HG03520 (cell line): Measurements from ENCODE around the gene MRPL11.

ENCODE experiments used
- ATAC-seq: cut with Tn5 transposase; IDR thresholded peaks from one replicate; pipeline ENCODE4 v1.9.1; 2021; ENCODE audit warnings: mild to moderate bottlenecking, moderate library complexity; ENCODE audit not compliant: unreplicated experiment

The MRPL11 gene

DNA sequence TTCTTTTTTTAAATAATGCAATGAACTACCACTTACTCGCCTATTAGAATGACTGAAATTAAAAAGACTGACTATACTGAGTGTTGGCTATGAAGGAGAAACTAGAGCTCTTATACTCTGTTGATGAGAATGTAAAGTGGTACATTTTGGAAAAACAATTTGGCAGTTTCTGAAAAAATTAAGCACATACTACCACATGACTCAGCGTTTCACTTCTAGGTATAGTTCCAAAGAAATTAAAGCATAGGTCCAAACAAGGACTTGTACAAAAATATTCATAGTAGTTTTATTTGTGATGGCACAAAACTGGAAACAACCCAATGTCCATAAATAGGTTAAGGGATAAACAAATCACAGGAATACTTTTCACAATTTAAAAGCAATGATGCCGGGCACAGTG lies 44.7 kb downstream of the MRPL11 start:
- ATAC-seq = no peak

DNA sequence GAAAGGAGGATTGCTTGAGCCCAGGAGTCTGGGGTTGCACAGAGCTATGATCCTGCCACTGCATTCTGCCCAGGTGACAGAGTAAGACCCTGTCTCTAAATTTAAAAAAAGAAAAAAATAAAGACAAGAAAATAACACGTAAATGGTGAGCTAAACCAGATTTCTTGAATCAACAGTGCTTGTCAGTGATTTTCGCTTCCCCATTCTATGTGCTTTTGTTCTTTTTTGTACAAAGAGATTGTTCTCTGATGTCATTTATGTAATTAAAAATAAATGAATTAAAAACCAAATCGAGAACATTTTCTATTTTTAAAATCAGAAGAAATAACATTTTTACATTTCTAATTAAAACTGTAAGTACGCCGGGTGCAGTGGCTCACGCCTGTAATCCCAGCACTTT lies 47.3 kb downstream of the MRPL11 start:
- no peak for ATAC-seq

DNA sequence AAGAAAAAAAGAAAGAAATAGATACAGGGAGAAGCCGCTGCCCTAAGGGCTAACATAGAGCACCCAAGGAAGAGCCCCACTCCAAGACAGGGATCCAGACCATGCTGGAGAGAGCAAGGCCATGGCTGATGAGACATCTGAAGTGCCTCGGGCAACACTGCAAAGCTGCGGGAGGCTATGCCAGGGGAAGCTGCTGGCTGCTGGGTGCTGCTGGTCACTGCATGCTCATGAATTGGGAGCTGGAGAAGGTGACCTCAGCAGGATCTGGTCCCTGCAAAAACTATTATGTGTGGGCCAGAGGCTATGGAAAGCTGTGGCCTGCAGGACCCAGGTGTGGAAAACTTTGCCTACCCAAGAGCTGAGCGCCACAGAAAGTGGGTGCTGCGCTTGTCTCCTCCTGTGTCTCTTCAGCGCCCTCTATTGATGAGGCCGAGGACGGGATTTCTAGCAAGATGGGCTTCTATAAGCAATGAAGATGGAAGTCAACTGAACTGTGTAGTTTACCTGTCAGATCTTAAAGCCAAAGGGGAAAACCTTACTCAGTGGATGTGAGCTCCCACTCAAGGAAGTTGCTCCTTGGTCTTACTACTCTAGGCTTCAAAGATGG lies 49.8 kb downstream of the MRPL11 start:
- ATAC-seq = no peak

DNA sequence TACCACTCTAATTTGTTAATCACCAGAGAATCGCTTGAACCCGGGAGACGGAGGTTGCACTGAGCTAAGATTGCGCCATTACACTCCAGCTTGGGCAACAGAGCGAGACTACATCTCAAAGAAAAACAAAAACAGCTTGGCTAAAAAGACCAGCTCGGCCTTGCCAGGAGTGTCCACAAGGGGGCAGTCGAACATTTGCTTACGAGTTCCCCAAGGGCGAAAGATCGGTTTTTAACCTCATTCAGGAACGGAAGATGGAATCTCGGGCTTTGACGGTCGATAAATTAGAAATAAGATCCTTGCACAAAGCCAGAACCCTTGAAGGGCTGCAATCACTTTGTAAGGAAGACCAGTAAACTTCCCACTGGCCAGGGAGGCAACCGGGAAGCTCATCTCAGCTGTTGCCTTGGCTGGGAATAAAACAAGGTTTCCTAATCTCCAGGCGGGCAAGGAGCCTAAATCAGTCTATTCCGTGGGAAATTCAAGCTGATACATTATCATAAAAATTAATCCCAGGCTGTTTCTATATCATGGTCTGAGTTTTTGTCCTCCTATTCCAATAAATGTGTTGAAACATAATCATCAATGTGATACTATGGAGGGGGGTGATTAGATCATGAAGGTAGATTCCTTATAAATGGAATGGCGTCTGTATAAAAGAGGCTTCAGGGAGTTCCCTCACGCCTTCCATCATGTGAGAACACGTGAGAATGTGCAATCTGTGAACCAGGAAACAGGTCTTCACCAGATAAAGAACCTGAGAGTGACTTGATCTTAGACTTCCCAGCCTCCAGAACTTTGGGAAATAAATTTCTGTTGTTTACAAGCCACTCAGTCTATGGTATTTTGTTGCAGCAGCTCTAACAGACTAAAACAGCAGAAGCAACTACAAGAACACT lies 52.2 kb downstream of the MRPL11 start:
- ATAC-seq = no peak
